DMS153 treated with DMSO at 0.1 percent for 48 hours (cell line): ENCODE measurements around the gene PDE6B.
"Not testable (repeated sequence)": the region's sequence is repeated elsewhere in the genome, so short reads cannot be mapped to it uniquely, and the experiment has no call there.

Experiments used
- DNase-seq: peaks from one replicate; lab custom pipeline; 2025; ENCODE audit not compliant: unreplicated experiment; lab: John Stamatoyannopoulos, UW

The PDE6B gene

DNA sequence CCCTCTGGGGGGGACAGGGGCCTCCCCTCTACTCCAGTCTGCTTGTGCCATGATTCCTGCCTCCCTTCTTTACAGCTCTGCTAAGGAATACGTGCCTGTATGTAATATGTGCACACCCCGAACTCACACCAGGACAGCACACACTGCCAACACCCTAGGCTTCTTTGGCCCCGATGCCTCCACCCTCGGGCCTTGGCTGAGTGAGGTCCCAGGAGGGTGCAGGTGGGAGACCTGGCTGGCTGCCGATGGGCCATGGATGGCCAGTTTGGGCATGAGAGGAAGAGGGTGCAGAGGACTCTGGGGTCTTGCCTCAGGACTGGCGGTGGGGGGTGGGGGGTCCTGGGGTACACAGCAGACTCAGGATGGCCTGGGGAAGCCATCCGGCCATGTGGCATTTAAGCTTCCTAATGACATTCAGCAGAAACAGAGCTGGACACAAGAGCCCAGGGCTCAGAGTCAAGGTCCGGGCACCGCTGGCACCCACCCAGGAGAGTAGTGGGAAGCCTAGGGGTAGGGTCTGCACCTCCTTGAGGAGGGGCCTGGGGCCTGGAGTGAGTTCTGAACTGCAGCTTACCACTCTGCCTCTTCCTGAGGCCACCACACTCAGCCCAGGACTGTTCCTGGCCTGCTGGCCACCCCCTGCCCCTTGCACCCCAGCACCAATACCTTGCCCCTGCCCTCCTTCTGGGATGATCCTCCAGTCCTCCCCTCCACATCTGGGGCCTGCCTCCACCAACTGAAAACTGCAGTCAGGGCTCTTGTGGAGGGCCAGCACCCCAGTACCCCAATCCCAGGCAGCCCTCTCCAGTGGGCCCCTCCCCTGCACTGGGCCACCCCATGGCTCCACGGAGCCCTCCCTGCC is 78.2 kb downstream of the PDE6B start:
- DNase-seq = no peak

GRCh38 chr4:704198-704891 is 79.0 kb downstream of the PDE6B start:
- DNase-seq = no peak

GRCh38 chr4:704971-705277 is 79.6 kb downstream of the PDE6B start:
- DNase-seq = no peak

- DNase-seq = peak; percentile 37
Observed at GRCh38 chr4:705278-706082, 80.1 kb downstream of the PDE6B start, which contains the start of gene PCGF3. PCGF3 (plus strand) TSS chr4:705832; CDS start chr4:733681, 27,849 bp downstream.

DNA sequence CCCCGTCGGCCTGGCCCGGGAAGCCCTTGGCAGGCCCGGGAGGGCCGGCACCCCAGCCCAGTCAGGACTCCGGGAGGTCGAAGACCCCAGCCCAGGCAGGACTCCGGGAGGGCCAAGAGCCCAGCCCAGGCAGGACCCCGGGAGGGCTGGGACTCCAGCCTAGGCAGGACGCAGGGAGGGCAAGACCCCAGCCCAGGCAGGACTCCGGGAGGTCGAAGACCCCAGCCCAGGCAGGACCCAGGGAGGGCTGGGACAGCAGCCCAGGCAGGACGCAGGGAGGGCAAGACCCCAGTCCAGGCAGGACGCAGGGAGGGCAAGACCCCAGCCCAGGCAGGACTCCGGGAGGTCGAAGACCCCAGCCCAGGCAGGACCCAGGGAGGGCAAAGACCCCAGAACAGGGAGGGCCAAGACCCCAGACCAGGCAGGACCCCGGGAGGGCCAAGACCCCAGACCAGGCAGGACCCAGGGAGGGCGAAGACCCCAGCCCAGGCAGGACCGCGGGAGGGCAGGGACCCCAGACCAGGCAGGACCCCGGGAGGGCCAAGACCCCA is 80.8 kb downstream of the PDE6B start:
- DNase-seq = not testable (repeated sequence)

GRCh38 chr4:706834-707598 is 81.6 kb downstream of the PDE6B start:
- DNase-seq = no peak

DNA sequence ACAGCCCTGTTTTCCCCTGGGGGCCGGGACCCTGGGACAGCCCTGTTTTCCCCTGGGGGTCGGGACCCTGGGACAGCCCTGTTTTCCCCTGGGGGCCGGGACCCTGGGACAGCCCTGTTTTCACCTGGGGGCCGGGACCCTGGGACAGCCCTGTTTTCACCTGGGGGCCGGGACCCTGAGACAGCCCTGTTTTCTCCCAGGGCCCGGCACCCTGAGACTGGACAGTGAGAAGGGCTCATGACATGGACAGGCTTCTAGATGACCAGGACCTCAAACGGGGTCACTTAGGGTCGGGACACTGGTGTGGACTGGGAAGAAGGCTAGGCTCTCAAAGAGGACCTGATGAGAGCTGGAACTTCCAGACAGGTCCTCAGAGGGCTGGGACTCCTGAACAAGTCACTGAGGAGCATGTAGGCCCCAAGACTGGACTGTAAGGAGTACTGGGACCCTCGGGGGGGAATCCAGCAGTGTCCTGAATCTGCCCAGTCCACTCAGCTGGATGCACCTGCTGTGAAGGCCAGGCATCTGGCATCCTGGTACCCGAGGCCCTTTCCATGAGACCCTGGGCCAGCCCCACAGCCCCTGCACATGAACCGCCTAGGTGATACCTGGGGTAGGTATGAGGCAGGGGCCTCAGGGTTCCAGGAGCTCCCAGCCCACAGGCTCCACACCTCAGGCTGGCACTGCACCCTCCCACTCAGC is 82.7 kb downstream of the PDE6B start:
- DNase-seq = no peak

DNA sequence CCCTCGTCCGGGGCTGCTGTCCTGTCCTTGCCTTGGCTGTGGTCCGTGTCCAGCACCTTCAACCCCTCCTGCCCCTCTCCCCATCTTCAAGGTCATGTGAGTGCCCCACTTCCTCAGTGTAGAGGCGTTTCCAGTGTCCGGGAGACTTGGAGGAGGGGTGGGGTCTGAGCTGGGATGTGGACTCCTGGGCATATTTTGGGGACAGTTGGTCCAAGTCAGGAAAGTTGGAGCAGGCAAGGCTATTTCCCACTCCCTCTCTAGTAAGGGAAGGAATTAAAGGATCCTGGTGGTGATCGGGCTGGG is 83.2 kb downstream of the PDE6B start:
- no peak for DNase-seq

DNA sequence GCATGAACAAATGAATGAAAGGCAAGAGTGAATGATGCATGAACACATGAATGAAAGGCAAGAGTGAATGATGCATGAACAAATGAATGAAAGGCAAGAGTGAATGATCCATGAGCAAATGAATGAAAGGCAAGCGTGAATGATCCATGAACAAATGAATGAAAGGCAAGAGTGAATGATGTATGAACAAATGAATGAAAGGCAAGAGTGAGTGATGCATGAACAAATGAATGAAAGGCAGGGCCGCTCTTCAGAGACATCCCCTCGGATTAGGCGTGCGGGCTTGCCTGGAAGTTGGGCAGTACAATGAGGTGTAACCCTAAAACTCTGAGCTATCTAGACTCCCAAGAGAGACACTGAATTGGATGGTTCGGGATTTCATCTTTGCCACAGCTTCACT is 84.0 kb downstream of the PDE6B start:
- DNase-seq = no peak

- no peak for DNase-seq
Observed at GRCh38 chr4:710116-710515, 84.7 kb downstream of the PDE6B start.

- DNase-seq = no peak
Observed at GRCh38 chr4:710916-711315, 85.5 kb downstream of the PDE6B start.

DNA sequence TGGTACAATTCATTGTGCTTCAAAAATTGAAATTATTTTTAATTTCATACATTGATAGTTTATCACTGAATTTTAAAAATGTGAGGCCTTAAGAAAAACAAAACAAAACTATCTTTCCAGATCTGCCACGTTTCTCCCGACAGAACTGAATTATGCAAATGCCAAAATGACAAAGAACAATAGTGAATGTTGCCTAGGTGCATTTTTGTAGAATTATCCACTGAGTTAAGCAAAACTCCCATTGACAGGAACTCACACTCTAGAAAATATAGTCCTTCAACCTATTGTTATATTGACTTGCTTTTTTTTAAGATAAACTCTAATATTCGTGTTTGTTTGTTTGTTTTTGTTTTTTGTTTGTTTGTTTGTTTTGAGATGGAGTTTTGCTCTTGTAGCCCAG is 86.7 kb downstream of the PDE6B start:
- no peak for DNase-seq

- DNase-seq = no peak
Observed at GRCh38 chr4:712916-713632, 87.7 kb downstream of the PDE6B start.

GRCh38 chr4:714087-714486 is 88.7 kb downstream of the PDE6B start:
- DNase-seq = no peak

- DNase-seq = no peak
Observed at GRCh38 chr4:717601-718320, 92.4 kb downstream of the PDE6B start.

GRCh38 chr4:718460-718859 is 93.1 kb downstream of the PDE6B start:
- no peak for DNase-seq
